HG03097 (cell line): ENCODE results near the gene POLR1F.

Source experiments
- ATAC-seq: cut with Tn5 transposase; IDR thresholded peaks from one replicate; pipeline ENCODE4 v1.9.1; 2021; ENCODE audit not compliant: unreplicated experiment, low FRiP score

POLR1F gene

DNA sequence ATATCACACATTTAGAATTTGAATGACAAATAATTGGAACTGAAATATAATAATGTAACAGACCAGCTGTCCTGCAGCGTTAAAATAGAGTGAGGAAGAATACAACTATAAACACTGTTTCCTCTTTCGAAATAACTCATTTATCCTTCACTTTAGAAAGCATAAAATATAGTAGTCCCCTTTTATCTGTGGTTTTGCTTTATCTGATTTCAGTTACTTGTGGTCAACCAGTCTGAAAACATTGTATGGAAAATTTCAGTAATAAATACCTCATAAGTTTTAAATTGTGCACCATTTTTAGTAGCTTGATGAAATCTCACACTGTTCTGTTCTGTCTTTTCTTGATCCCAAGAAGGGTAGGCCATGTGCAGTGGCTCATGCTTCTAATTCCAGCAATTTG, 31.7 kb downstream of the POLR1F start:
- ATAC-seq: no peak

DNA sequence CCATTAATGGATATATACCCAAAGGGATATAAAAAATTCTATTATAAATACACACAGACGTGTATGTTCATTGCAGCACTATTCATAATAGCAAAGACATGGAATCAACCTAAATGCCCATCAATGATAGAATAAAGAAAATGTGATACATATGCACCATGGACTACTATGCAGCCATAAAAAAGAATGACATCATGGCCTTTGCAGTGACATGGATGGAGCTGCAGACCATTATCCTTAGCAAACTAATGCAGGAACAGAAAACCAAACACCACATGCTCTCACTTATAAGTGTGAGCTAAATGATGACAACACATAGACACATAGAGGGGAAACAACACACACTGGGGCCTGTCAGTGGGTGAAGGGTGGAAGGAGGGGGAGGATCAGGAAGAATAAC, 33.0 kb downstream of the POLR1F start:
- ATAC-seq: no peak

GRCh38 chr7:19674266-19674960, 34.4 kb downstream of the POLR1F start:
- ATAC-seq: no peak

GRCh38 chr7:19670806-19671205, 38.0 kb downstream of the POLR1F start:
- ATAC-seq: no peak

DNA sequence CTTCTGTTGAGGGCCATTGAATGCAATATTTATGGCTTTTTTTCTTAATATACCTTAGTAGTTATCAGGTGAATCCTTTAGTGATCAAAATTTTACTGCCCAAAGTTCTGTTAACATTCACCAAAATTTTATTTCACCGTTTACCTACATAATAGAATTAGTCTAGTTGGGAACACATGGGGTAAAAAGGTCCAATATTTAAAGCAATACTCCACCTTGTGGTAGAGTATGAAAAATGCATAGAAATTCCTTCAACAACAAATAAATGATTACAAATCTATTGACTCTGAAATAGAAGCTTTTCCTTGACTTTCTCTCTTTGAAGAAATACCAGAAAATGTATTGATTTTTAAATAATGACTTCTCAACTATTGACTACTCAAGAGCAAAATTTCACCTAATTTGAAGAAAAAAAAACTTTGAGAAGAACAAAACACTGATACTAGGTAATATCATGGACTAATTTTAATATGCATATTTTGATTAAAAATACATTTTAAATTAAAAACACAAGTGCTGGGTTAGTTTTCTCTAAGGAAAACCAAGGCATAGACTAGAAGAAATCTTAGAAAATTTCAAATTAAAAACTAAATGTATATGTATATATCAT, 43.3 kb downstream of the POLR1F start:
- peak; percentile 62 for ATAC-seq

- peak; percentile 84 for ATAC-seq
Measured at GRCh38 chr7:19663816-19664462, 44.9 kb downstream of the POLR1F start.

GRCh38 chr7:19648791-19649190, 60.0 kb downstream of the POLR1F start:
- no peak for ATAC-seq
